Urothelium cell line (cell line): ENCODE results near the gene COL9A1.
"Not testable (repeated sequence)": the region's sequence is repeated elsewhere in the genome, so short reads cannot be mapped to it uniquely, and the experiment has no call there.

Experiments used
- DNase-seq: peaks from one replicate; pipeline ENCODE4 v3.0.0; 2011; ENCODE audit warnings: low spot score, mixed read lengths
- FAIRE-seq: peaks from 2 replicates; lab custom pipeline; 2011; peaks lifted over from hg19 to GRCh38; lab: Jason Lieb, UNC

The COL9A1 gene

GRCh38 chr6:70303034-70303525, at the start of gene COL9A1:
TSS of gene COL9A1 (minus strand) at chr6:70303084. CDS start at chr6:70302924, 160 bp downstream.
- DNase-seq = no peak

GRCh38 chr6:70351461-70351860, 48.6 kb upstream of the COL9A1 start:
- FAIRE-seq (no peak), DNase-seq (no peak)

More at GRCh38 chr6:70303034-70303525, at the start of gene COL9A1:
- no peak for FAIRE-seq

DNA sequence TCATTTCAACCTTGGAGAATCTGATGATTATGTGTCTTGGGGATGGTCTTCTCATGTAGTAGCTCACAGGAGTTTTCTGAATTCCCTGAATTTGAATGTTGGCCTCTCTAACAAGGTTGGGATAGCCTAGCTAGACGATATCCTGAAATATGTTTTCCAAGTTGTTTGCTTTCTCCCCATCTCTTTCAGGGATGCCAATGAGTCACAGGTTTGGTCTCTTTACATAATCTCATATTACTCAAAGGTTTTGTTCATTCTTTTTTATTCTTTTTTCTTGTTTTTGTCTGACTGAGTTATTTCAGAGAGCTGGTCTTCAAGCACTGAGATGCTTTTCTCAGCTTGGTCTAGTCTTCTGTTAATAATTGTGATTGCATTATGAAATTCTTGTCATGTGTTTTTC, 42.7 kb upstream of the COL9A1 start:
- FAIRE-seq (no peak), DNase-seq (no peak)

GRCh38 chr6:70343313-70343712, 40.4 kb upstream of the COL9A1 start:
- DNase-seq (no peak), FAIRE-seq (no peak)

GRCh38 chr6:70339810-70340209, 36.9 kb upstream of the COL9A1 start:
- not testable (repeated sequence) for DNase-seq, FAIRE-seq

GRCh38 chr6:70338775-70339174, 35.9 kb upstream of the COL9A1 start:
- DNase-seq = no peak
- no peak for FAIRE-seq

GRCh38 chr6:70337743-70338105, 34.8 kb upstream of the COL9A1 start:
- FAIRE-seq (no peak), DNase-seq (no peak)

- DNase-seq = no peak
These were observed 34.3 kb upstream of the COL9A1 start for GRCh38 chr6:70336996-70337742.

GRCh38 chr6:70327036-70327435, 24.2 kb upstream of the COL9A1 start:
- no peak for FAIRE-seq
- DNase-seq = no peak

More at GRCh38 chr6:70336996-70337742, 34.3 kb upstream of the COL9A1 start:
- FAIRE-seq = no peak

- no peak for DNase-seq
- no peak for FAIRE-seq
These were observed 22.1 kb upstream of the COL9A1 start for GRCh38 chr6:70325009-70325408.

GRCh38 chr6:70317799-70318198, 14.9 kb upstream of the COL9A1 start:
- FAIRE-seq = not testable (repeated sequence)

GRCh38 chr6:70315079-70315751, 12.3 kb upstream of the COL9A1 start:
- DNase-seq = no peak
- FAIRE-seq = no peak

More at GRCh38 chr6:70317799-70318198, 14.9 kb upstream of the COL9A1 start:
- DNase-seq = not testable (repeated sequence)

DNA sequence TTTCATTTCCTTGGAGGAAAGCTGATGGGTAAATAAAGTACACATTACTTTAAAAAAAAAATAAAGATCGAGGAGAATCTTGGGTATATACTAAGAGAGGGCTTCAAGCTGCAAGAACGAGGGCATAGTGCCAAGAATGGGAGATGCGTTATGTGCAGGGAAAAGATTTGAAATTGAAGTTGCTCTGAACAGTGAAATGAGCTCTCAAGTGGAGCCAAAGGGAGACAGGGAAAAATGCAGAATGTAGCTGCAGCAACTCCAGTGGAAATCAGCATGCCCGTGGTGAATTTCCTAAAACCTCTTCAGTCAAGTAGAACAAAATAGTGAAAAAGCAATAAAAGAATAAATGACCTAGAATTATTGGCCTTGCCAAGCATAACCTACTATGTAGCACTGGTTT, 11.4 kb upstream of the COL9A1 start:
- no peak for FAIRE-seq

DNA sequence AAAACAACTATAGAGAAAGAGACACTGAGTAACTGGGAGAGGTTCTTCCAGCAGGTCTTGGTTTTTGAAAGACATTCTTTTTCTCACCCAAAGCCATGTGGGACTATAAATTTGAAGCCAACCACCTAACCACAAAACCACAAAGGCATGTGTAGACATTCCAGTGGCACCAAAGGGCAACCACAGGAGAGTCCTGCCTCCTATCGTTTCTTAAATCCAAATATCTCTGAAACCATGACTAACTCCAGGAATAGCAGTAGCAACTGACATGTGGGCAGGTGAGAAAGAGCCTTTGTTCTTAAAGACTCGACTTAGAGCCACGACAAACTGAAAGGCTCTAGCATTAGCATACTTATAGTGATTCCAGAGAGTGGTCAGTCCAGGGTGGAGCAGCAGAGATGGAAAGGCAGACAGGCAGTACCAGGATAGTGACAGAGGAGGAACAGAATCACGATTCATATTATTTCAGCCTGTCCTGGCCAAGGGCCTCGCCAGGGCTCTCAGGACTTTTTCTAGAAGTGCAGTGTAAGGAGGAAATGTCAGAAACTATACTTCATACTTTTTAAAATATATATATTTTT, 9.4 kb upstream of the COL9A1 start:
- DNase-seq (peak; percentile 75), FAIRE-seq (no peak)

More for the DNA sequence above, 11.4 kb upstream of the COL9A1 start:
- DNase-seq = no peak

DNA sequence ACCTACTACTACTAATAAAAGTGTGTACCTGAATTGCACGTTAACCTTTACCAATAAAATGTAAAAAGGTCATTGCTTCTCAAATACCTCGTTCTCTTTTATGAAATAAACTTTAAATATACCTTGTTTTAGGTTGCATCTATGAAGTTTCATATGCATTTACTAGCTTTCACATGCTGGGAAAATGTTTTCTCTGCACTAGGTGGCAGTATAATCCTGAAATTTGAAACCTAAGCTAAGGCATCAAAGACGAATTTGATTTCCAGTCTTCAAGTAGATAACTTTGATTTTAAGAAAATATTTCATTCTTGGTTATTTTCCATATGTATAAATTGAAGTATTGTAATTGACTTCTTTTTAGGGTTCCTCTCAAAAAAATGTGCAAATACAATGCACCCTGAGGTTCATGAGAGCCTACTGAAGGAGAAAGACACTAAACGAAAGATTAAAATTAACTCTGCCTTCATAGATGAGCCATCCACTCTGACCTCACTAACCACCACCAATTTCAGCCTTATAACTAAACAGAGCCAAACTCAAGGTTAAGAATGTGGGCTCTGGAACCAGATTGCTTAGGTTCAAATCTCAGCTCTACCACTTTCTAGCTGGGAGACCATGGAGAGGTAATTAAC, 7.3 kb upstream of the COL9A1 start:
- no peak for FAIRE-seq

DNA sequence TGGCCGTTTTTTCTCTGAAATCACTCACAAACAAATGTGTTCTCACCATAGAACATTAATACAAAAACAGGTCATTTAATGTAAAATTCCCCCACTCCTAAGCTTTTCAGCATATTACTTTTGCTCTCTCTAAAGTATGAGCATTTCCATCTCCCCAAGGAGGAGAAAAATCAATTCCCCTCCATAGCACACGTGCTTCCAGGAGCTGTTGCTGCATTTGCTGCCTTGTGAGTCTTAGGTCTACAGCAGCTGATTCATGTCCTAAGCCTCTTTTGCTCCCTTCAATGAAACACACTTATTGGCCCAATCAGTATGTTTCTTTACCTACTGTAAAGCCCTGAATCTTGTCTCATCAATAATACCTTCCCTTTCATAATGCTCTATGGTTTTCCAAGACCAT, 6.4 kb upstream of the COL9A1 start:
- FAIRE-seq = no peak
- DNase-seq = no peak

More for the DNA sequence above, 7.3 kb upstream of the COL9A1 start:
- DNase-seq = no peak

DNA sequence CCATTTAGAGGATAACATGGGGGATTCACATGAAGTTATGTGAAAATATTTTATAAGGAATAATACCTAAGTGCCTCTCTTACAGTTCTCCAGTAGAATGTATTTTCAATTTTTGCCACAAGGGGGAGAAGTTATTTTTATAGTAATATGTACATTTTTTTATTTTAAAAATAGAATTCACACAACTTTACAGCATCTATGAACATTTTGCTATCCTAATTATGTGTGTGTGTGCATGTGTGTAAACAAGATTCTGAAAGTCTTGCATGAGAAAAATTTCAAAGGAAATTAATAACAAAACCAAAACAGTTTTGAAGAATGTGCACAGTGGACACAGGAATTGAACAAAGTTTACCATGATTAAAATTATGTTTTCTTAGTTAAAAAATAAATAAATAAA, 5.3 kb upstream of the COL9A1 start:
- not testable (repeated sequence) for FAIRE-seq, DNase-seq

- FAIRE-seq = no peak
- DNase-seq = no peak
These were observed 4.1 kb upstream of the COL9A1 start for GRCh38 chr6:70307008-70307407.

DNA sequence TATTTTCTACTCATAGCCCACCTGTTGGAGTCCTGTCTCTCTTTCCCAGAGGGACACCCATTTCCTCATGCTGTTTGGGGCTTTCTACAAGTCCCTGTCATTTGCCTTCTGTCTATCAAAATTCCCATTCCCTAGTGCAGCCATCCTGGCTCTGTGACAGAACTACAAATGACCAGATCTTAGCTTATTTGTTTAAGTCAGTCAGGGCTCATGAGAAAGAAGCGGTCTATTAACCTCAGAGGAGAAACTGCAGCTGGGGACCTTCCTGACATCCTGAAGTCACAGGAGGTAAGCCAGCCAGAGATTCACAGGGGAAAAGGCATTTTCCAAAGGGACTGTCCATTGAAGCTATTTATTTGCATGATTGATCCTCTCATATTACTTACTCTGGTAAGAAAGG, 1.7 kb upstream of the COL9A1 start:
- FAIRE-seq (no peak), DNase-seq (no peak)

DNA sequence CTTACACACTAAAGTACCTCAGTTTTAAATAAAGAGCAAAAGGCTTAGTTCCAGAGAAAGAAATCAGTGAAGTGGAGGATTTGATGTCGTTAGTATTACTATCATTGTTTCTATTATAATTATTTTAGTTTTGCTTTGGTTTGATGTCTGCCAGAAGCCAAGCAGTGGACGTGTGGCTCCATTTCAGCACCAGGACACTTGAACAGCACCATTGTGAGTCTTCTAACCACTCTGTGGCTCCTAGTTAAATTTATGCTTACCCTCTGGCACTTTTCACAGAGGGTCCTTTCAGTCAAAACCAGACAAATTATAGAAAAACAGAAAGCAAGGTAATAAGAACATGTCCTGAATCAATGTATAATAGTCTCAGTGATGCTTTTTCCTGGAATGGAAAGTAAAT, 3.4 kb downstream of the COL9A1 start:
- FAIRE-seq = no peak
- no peak for DNase-seq

GRCh38 chr6:70298068-70298467, 4.8 kb downstream of the COL9A1 start:
- FAIRE-seq = no peak

More at GRCh38 chr6:70298068-70298467, 4.8 kb downstream of the COL9A1 start:
- DNase-seq = no peak
